ENCODE results near the gene CSF1R. TPM values are rescaled to one million over a fixed set of nuclear protein-coding genes. Genes with fewer than 3 reads are reported as not detected.
A peak's percentile ranks its signal among the peaks of the same experiment; 100 is the strongest.

Gene CSF1R
- total RNA-seq, 1 donor from 2014 or later: 20.1 TPM

GRCh38 chr5:150077996-150078801, 8.2 kb downstream of the CSF1R start:
- intact Hi-C loops (cut with micrococcal nuclease): no loop called here
- ATAC-seq (no peak), DNase-seq (no peak)

GRCh38 chr5:150077060-150077459, 9.3 kb downstream of the CSF1R start:
- DNase-seq (no peak), ATAC-seq (no peak)
- intact Hi-C loops (cut with micrococcal nuclease): no loop called here

- DNase-seq (no peak), ATAC-seq (no peak)
- intact Hi-C loops (cut with micrococcal nuclease): no loop called here
Measured at GRCh38 chr5:150075806-150076205, 10.5 kb downstream of the CSF1R start.

- intact Hi-C loops (cut with micrococcal nuclease): no loop called here
- DNase-seq: no peak
- no peak for ATAC-seq
Measured at GRCh38 chr5:150075233-150075632, 11.1 kb downstream of the CSF1R start.

- no peak for DNase-seq
- ATAC-seq: no peak
- intact Hi-C loops (cut with micrococcal nuclease): no loop called here
Measured at GRCh38 chr5:150073677-150074076, 12.7 kb downstream of the CSF1R start.

- intact Hi-C loops (cut with micrococcal nuclease): no loop called here
- ATAC-seq (no peak), DNase-seq (no peak)
Measured at GRCh38 chr5:150073086-150073625, 13.2 kb downstream of the CSF1R start.

- intact Hi-C loops (cut with micrococcal nuclease): no loop called here
- ATAC-seq (no peak), DNase-seq (no peak)
Measured at GRCh38 chr5:150070821-150071220, 15.5 kb downstream of the CSF1R start.

- intact Hi-C loops (cut with micrococcal nuclease): no loop called here
- ATAC-seq (no peak), DNase-seq (no peak)
Measured at GRCh38 chr5:150069672-150070627, 16.4 kb downstream of the CSF1R start.

GRCh38 chr5:150068961-150069645, 17.3 kb downstream of the CSF1R start:
- DNase-seq (no peak), ATAC-seq (no peak)
- intact Hi-C loops (cut with micrococcal nuclease): no loop called here

- intact Hi-C loops (cut with micrococcal nuclease): no loop called here
- DNase-seq (no peak), ATAC-seq (no peak)
Measured at GRCh38 chr5:150068472-150068871, 17.9 kb downstream of the CSF1R start.

- ATAC-seq (no peak), DNase-seq (no peak)
- intact Hi-C loops (cut with micrococcal nuclease): no loop called here
Measured at GRCh38 chr5:150068071-150068470, 18.3 kb downstream of the CSF1R start.

- ATAC-seq (no peak), DNase-seq (no peak)
- intact Hi-C loops (cut with micrococcal nuclease): no loop called here
Measured at GRCh38 chr5:150067405-150067960, 18.9 kb downstream of the CSF1R start.

GRCh38 chr5:150066901-150067396, 19.4 kb downstream of the CSF1R start:
- intact Hi-C loops (cut with micrococcal nuclease): no loop called here
- ATAC-seq (no peak), DNase-seq (no peak)

GRCh38 chr5:150066436-150066835, 19.9 kb downstream of the CSF1R start:
- no peak for DNase-seq

GRCh38 chr5:150065886-150066285, 20.5 kb downstream of the CSF1R start:
- no peak for DNase-seq
- intact Hi-C loops (cut with micrococcal nuclease): no loop called here
- peak; percentile 67 for ATAC-seq

More at GRCh38 chr5:150066436-150066835, 19.9 kb downstream of the CSF1R start:
- no peak for ATAC-seq
- intact Hi-C loops (cut with micrococcal nuclease): no loop called here

- peak; percentile 73 for ATAC-seq
- intact Hi-C loops (cut with micrococcal nuclease): no loop called here
- peak; percentile 64 for DNase-seq
Measured at GRCh38 chr5:150065346-150065745, 21.0 kb downstream of the CSF1R start.

- intact Hi-C loops (cut with micrococcal nuclease): no loop called here
- ATAC-seq (peak; percentile 47), DNase-seq (no peak)
Measured at GRCh38 chr5:150064681-150065220, 21.6 kb downstream of the CSF1R start.

- DNase-seq (no peak), ATAC-seq (peak; percentile 26)
- intact Hi-C loops (cut with micrococcal nuclease): no loop called here
Measured at GRCh38 chr5:150063638-150064037, 22.7 kb downstream of the CSF1R start.

Measured in left ventricle myocardium superior (tissue), 1 donor.